ENCODE results near the gene PAQR4.

The PAQR4 gene

DNA sequence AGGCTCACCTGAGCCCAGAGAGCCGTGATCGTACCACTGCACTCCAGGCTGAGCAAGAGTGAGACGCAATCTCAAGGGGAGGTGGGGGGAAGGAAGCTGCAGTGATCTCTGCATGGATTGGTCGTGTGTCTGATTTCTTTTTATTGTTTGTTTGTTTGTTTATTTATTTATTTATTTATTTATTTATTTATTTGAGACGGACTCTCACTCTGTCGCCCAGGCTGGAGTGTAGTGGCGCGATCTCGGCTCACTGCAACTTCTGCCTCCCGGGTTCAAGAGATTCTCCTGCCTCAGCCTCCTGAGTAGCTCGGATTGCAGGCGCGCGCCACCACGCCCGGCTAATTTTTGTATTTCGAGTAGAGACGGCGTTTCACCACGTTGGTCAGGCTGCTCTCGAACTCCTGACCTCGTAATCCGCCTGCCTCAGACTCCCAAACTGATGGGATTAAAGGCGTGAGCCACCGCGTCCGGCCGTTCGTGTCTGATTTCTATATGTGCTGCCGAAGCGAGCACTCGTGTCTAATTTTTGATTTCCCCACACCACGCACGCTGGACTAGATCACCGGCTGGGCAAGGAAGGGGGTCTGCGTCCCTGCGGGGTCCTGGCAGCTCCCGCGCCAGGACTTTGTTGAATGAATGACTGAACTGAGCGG lies 50.6 kb downstream of the PAQR4 start:
- FAIRE-seq (no peak), DNase-seq (ENCODE audit: insufficient read length, low spot score) (no peak)

DNA sequence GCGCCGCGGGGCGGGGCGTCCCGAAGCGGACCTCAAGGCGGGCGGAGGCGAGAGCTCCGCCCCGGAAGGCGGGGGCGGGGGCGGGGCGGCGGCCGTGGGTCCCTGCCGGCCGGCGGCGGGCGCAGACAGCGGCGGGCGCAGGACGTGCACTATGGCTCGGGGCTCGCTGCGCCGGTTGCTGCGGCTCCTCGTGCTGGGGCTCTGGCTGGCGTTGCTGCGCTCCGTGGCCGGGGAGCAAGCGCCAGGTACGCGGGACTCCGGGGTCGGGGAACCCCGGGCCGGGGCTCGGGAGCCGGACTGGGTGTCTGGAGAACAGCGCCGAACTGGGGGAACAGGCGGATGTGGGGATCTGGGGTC lies 51.1 kb downstream of the PAQR4 start, which contains the start of gene TNFRSF12A:
Gene TNFRSF12A (plus strand): TSS at position 122 of the 357 bp plus-strand sequence. CDS start 30 bp downstream, at position 152.
- DNase-seq (ENCODE audit: insufficient read length, low spot score) (peak; percentile 92), FAIRE-seq (peak; percentile 28)

DNA sequence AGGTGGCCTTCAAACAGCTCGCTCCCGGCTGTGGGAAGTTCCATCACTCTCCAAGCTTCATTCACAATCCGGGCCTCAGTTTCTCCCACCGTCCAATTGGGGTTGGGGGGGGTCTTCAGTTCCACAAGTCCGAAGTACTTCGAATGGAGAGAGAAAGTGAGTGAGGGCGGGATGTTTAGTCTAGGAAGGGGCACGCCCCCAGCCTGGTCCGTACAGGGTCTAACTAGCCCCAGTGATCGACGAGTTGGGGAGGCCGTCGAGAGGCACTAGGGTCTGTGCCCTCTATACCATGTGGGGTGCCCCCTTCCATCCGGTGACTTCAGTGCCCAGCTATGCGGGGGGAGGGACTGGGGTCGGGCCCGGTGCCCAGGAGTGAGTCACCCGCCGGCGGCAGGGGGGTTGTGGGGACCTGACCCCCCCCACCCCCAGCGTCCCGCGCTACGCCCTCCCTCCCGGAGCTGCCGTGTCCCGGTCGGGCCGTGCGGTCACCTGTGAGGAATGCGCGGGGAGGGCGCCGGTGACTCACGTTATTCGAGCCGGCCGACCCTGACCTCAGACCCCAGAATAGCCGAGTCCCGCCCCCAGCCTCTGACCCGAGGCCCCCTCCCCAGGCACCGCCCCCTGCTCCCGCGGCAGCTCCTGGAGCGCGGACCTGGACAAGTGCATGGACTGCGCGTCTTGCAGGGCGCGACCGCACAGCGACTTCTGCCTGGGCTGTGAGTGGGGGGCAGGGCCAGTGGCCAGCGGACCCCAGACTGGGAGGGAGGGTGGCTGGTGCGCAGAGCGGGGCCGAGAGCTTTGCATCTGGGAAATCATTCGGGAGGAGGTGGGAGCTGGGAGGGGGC lies 51.7 kb downstream of the PAQR4 start:
- FAIRE-seq (no peak), DNase-seq (ENCODE audit: insufficient read length, low spot score) (no peak)

DNA sequence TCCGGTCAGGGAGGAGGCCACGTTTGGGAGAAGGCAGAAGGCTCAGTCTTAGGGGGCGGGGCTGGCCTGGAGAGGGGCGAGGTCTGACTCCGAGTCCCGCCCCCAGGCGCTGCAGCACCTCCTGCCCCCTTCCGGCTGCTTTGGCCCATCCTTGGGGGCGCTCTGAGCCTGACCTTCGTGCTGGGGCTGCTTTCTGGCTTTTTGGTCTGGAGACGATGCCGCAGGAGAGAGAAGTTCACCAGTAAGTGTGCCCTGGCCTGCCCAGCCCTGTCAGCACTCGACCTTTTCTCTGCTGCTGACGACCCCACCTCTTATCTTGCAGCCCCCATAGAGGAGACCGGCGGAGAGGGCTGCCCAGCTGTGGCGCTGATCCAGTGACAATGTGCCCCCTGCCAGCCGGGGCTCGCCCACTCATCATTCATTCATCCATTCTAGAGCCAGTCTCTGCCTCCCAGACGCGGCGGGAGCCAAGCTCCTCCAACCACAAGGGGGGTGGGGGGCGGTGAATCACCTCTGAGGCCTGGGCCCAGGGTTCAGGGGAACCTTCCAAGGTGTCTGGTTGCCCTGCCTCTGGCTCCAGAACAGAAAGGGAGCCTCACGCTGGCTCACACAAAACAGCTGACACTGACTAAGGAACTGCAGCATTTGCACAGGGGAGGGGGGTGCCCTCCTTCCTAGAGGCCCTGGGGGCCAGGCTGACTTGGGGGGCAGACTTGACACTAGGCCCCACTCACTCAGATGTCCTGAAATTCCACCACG lies 52.5 kb downstream of the PAQR4 start:
- FAIRE-seq (peak; percentile 18), DNase-seq (ENCODE audit: insufficient read length, low spot score) (peak; percentile 76)

DNA sequence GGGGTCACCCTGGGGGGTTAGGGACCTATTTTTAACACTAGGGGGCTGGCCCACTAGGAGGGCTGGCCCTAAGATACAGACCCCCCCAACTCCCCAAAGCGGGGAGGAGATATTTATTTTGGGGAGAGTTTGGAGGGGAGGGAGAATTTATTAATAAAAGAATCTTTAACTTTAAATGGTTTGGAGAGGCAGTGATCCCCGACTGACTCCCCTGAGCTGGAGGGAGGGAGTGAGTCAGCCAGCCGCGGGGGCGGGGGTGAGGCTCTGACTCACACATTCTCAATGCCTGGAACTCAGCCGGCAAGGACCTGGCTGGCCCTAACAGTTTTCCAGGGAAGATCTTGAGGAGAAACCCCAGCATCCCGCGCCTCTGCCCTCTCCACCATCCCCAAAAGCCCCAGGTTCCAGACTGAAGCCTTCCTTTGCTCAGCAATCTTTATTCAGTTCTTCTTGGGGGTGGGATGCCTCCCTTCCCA lies 53.1 kb downstream of the PAQR4 start:
- DNase-seq (ENCODE audit: insufficient read length, low spot score) (no peak), FAIRE-seq (peak; percentile 40)

DNA sequence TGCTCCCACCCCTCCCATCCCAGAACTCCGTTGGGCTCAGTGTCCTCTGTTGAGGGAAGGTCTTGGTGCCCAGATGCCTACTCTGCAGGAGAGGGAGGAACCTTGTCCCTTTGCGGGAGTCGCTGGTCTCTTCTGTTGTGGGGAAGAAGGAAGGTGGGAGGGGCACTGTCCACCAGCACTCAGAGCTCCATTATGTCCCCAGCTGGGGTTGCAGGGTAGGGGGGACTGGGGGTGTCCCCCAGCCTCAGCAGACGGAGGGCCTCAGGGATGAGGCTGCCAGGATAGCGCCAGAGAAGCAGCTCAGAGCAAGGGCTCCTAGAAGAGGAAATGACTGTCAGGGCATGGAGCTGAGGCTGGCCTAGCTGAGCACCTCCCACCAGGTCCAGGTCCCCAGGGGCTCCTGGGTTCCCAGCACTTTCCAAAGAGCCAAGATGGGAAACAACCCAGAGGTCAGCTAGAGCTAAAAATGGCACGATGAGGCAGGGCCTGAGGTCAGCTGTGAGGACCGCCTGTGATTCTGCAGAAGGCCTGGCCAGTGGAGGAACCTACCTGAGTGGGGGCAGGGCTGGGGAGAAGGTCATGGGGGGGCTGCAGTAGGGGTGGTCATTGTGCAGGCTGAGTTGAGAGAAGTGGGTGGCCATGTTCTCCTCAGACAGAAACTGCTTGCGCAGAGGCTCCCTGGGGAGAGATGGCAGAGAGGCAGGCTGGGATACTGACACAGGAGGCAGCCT lies 53.7 kb downstream of the PAQR4 start:
- DNase-seq (ENCODE audit: insufficient read length, low spot score) (no peak), FAIRE-seq (no peak)

Data from GM19239 (cell line).